Retinal pigment epithelial cell (primary cell): ENCODE measurements around the gene COX6B2.
"Not testable (repeated sequence)": the region's sequence is repeated elsewhere in the genome, so short reads cannot be mapped to it uniquely, and the experiment has no call there.

Experiments
- DNase-seq: peaks from one replicate; pipeline ENCODE4 v3.0.0-alpha.2; 2010; ENCODE audit warnings: low read depth
- H3K4me3 ChIP-seq: 2 replicates; pipeline ENCODE4 v1.5.1; 2011; ENCODE audit warnings: mild to moderate bottlenecking, low read length, control low read depth, moderate library complexity
- CTCF ChIP-seq: conservative IDR thresholded peaks from 2 replicates; pipeline ENCODE4 v1.5.1; 2011; ENCODE audit warnings: low read depth, low read length, control low read depth, inconsistent platforms

COX6B2 gene

DNA sequence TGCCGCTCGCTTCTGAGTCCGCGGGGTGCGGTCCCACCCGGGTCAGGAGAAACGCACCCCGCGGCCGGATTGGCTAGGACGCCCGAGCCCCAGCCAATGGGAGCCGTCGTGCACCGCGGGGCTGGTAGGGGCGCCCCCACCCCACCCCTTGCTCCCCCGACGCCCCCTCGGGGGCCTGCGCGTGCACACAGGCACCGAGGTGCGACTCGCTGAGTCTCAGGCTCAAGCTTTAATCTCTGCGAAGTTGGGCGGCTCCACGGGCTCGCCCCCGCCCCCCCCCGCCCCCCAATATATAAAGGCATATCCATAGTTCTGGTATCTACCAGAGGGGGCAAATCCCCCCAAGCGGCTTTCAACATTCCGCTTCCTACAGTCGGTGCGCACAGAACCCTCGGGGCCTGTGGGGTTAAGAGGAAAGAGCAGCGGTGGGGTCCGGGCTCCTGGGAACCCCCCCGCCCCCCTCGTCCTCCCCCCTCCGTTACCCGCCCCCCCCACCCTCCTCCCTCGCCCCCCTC, at the start of gene COX6B2:
COX6B2 (minus strand) TSS at position 22 of the 515 bp plus-strand sequence. CDS start 198 bp downstream, outside the sequence.
- H3K4me3 ChIP-seq: peak within 1 kb of the TSS; percentile 51
- DNase-seq: no peak
- no peak for TF ChIP-seq CTCF

- TF ChIP-seq CTCF: no peak
- DNase-seq: no peak
- H3K4me3 ChIP-seq: no peak overlapping the region
Observed at GRCh38 chr19:55402509-55402908, 48.0 kb upstream of the COX6B2 start.

DNA sequence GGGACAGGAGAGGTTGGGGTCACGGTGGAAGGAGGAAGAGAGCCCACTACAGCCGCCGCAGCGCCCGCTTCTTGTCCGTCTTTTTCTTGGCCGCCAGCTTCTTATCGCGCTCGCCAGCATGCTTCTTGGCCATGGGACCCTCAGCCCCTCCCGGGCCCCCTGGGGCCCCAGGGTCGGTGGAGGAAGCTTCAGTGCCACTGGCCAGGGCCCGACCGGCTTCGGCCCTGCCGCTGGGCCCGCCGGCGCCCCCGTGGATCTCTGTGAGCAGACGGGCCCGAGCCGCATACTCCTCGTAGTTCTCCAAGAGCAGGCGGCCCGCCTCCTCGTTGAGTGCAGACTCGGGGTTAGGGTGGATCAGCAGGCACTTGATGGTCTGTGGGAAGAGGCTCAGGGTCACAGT, 46.9 kb upstream of the COX6B2 start:
- not testable (repeated sequence) for DNase-seq, H3K4me3 ChIP-seq

- no peak for TF ChIP-seq CTCF
- DNase-seq: no peak
- H3K4me3 ChIP-seq: no peak overlapping the region
Observed at GRCh38 chr19:55400281-55401087, 46.0 kb upstream of the COX6B2 start.

DNA sequence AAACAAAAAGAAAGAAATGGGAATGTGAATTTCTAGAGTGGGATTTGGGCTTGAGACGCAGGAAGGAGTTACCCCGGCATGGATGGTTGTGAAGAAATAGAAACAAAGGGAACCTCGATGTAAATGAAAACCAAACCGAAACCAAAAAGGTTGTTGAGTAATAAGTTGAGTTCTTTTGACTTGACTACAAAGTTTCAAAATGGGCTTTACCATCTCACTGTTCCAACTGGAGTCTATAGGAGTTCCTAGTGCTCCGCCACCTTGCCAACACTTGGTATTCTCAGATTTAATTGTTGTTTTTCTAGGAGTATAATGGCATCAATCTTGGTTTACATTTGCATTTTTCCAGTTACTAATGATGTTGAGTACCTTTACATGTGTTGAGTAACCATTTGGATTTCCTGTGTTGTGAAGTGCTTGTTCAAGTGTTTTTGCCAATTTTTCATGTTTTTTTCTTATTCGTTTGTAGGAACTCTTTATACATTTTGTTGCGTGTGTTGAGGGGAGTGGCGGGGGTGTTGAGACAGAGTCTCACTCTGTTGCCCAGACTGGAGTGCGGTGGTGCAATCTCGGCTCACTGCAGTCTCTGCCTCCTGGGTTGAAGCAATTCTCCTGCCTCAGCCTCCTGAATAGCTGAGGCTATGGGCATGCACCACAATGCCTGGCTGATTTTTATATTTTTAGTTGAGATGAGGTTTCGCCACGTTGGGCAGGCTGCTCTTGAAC, 43.8 kb upstream of the COX6B2 start:
- H3K4me3 ChIP-seq: no peak overlapping the region
- TF ChIP-seq CTCF: no peak
- no peak for DNase-seq

DNA sequence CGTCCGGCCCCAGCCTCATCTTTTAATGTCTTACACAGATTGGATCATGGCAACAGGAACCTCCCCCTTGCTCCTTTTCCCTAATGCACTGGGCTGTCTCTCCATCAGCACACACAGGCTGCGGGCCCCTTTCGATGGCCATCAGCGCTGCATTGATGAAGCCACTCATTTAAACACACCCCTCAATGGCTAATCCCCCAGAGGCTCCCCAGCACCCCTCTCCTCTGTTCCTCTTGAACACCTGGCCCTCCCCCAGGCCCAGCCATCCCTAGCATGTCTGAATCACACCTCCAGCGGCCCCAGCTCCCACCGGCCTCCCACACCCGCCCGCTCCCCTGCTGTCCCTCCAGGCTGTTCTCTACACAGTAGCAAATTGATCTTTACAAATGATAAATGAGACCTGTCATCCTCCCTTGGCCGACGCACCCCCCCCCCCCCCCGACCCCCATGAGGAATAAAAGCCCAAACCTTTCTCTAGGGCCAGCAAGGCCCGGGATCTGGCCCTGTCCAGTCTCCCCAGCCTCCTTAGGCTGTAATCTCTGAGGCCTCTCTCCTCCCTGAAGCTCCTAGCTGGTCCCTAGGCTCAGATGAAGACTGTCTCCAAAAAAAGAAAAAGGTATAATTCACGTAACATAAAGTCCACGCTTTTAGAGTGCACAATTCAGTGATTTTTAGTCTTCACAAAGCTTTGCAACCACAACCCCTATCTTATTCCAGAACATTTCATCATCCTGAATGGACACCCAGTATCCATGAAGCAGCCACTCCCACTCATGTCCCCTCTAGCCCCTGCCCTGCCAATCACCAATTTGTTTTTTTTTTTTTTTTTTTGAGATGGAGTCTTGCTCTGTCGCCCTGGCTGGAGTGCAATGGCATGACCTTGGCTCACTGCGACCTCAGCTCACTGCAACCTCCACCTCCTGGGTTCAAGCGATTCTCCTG, 38.6 kb upstream of the COX6B2 start:
- no peak for DNase-seq
- H3K4me3 ChIP-seq: no peak overlapping the region
- no peak for TF ChIP-seq CTCF
